K562 (cell line): Measurements from ENCODE around the gene SFSWAP. TPM values are rescaled to one million over a fixed set of nuclear protein-coding genes. Genes with fewer than 3 reads are reported as not detected.

Source experiments
- ATAC-seq: fragments of 200-7000 bp; cut with Tn5 transposase; 3 replicates; pipeline ENCODE4 v1.9.1; 2020; ENCODE audit warnings: moderate library complexity
- BruUV-seq: library from RNA; stranded (reverse); fragments of 400-500 nt; replicated peaks from 2 replicates; lab custom pipeline; 2021; lab: Mats Ljungman, UMichigan
- CTCF ChIA-PET: fragments of 300-600 bp; formaldehyde crosslinking; extraction: SDS; loops from one replicate; lab custom pipeline; 2021; ENCODE audit warnings: low intra/inter-chr PET ratio; lab: Yijun Ruan, JAX
- POLR2A ChIA-PET: fragments of 300-600, 350-650 bp; sonication (Branson Sonifier 250); formaldehyde crosslinking; extraction: SDS; loops from one replicate; lab custom pipeline; 2021; ENCODE audit warnings: antibody characterized with exemption, inconsistent platforms; lab: Yijun Ruan, JAX
- DNase-seq, 4 experiments: peaks; one replicate each; pipeline versions ENCODE4 v3.0.0 to v3.0.0-alpha.2; 2011 to 2018; ENCODE audit warnings: low spot score in 3 of 4, mixed read lengths in 3 of 4; ENCODE audit errors: extremely low read depth in 1 of 4
- FAIRE-seq: peaks from 2 replicates; lab custom pipeline; 2011; peaks lifted over from hg19 to GRCh38; lab: Jason Lieb, UNC
- H2AFZ ChIP-seq: 2 replicates; pipeline ENCODE4 v1.6.0; 2011; ENCODE audit warnings: low read depth, low read length, control low read depth, inconsistent platforms
- H3K27ac ChIP-seq: fragments of 200-600 bp; 3 replicates; pipeline ENCODE4 v1.8.0; 2011; ENCODE audit warnings: low read depth, mild to moderate bottlenecking, control low read depth, inconsistent platforms, low read length, moderate library complexity, mixed read lengths; ENCODE audit errors: extremely low read depth
- H3K27me3 ChIP-seq, 2 experiments: fragments of 300-600 bp in 1 of 2; 2 replicates in 1 of 2; 3 replicates in 1 of 2; pipeline versions ENCODE4 v1.6.0 to v1.8.0; 2011; ENCODE audit warnings: inconsistent platforms in 2 of 2, low read length in 2 of 2, mild to moderate bottlenecking in 1 of 2, mixed read lengths in 1 of 2, moderate library complexity in 1 of 2; ENCODE audit not compliant: control insufficient read depth in 2 of 2, insufficient read depth in 2 of 2
- H3K36me3 ChIP-seq: fragments of 300-600 bp; 3 replicates; pipeline ENCODE4 v1.8.0; 2011; ENCODE audit warnings: mild to moderate bottlenecking, low read length, inconsistent platforms; ENCODE audit not compliant: control insufficient read depth, insufficient read depth
- H3K4me1 ChIP-seq, 2 experiments: fragments of 200-600 bp in 1 of 2; replicated peaks in 1 of 2; 2 replicates in 1 of 2; 3 replicates in 1 of 2; pipeline versions ENCODE4 v1.5.1 to v1.8.0; 2011; ENCODE audit warnings: inconsistent platforms in 2 of 2, low read length in 2 of 2, mild to moderate bottlenecking in 1 of 2, mixed read lengths in 1 of 2, moderate library complexity in 1 of 2; ENCODE audit not compliant: control insufficient read depth in 2 of 2, insufficient read depth in 2 of 2
- H3K4me2 ChIP-seq: 2 replicates; pipeline ENCODE4 v1.6.1; 2011; ENCODE audit warnings: low read length, control low read depth, inconsistent platforms, mixed read lengths; ENCODE audit not compliant: insufficient read depth
- H3K4me3 ChIP-seq: fragments of 200-600 bp; sonication (generic), shearing (Covaris generic); 2 replicates; pipeline ENCODE4 v1.5.1; 2016; ENCODE audit warnings: control low read depth, inconsistent platforms
- H3K79me2 ChIP-seq: fragments of 200-600 bp; 3 replicates; pipeline ENCODE4 v1.8.0; 2011; ENCODE audit warnings: low read length, inconsistent platforms; ENCODE audit not compliant: control insufficient read depth, insufficient read depth
- H3K9ac ChIP-seq, 2 experiments: 2 replicates each; pipeline versions ENCODE4 v1.6.0 to v1.6.1; 2011; ENCODE audit warnings: low read depth in 2 of 2, low read length in 2 of 2, control low read depth in 1 of 2, inconsistent platforms in 1 of 2, mild to moderate bottlenecking in 1 of 2, mixed read lengths in 1 of 2; ENCODE audit not compliant: insufficient read depth in 1 of 2
- H3K9me1 ChIP-seq: one replicate; pipeline ENCODE4 v1.6.0; 2011; ENCODE audit warnings: inconsistent platforms, mild to moderate bottlenecking, low read length, moderate library complexity; ENCODE audit not compliant: control insufficient read depth, insufficient read depth
- H3K9me3 ChIP-seq: replicated peaks from 2 replicates; pipeline ENCODE4 v1.5.1; 2011; ENCODE audit warnings: low read depth, low read length, inconsistent platforms; ENCODE audit not compliant: control insufficient read depth, insufficient read depth
- H4K20me1 ChIP-seq: replicated peaks from 2 replicates; pipeline ENCODE4 v1.6.1; 2011; ENCODE audit warnings: low read length, inconsistent platforms, mixed read lengths; ENCODE audit not compliant: control insufficient read depth, insufficient read depth
- GTF2A2 ChIP-seq: IDR thresholded peaks from 2 replicates; pipeline ENCODE4 v1.6.1; 2016; ENCODE audit warnings: mild to moderate bottlenecking, missing genetic modification characterization, missing compliant biosample characterization
- HLTF ChIP-seq: fragments of 450-650 bp; IDR thresholded peaks from 2 replicates; pipeline ENCODE4 v1.6.1; 2016
- MTA3 ChIP-seq: fragments of 450-650 bp; formaldehyde crosslinking; IDR thresholded peaks from 2 replicates; pipeline ENCODE4 v1.6.1; 2017; ENCODE audit warnings: mild to moderate bottlenecking, borderline replicate concordance
- NKRF ChIP-seq: fragments of 450-650 bp; IDR thresholded peaks from 2 replicates; pipeline ENCODE4 v1.6.1; 2016; ENCODE audit warnings: borderline replicate concordance
- NR1H2 ChIP-seq: sonication (generic); formaldehyde crosslinking; IDR thresholded peaks from 2 replicates; pipeline ENCODE4 v1.4.0; 2020; ENCODE audit warnings: mild to moderate bottlenecking, missing genetic modification reagents
- POLR2G ChIP-seq: fragments of 200-400 bp; formaldehyde crosslinking; IDR thresholded peaks from 2 replicates; pipeline ENCODE4 v1.6.1; 2017; ENCODE audit warnings: low read depth, mild to moderate bottlenecking, antibody characterized with exemption, low read length, moderate library complexity
- SRSF1 ChIP-seq: fragments of 200-400 bp; formaldehyde crosslinking; IDR thresholded peaks from 2 replicates; pipeline ENCODE4 v1.6.1; 2017; ENCODE audit warnings: mild to moderate bottlenecking, low read depth, low read length, moderate library complexity
- STAT5B ChIP-seq: fragments of 250-450 bp; sonication (Bioruptor Pico); IDR thresholded peaks from 2 replicates; pipeline ENCODE4 v1.8.0; 2021; ENCODE audit warnings: mild to moderate bottlenecking, inconsistent platforms
- THRAP3 ChIP-seq: fragments of 450-650 bp; IDR thresholded peaks from 2 replicates; pipeline ENCODE4 v1.6.1; 2016; ENCODE audit warnings: mild to moderate bottlenecking, inconsistent platforms, borderline replicate concordance
- ZKSCAN1 ChIP-seq: fragments of 150-350 bp; IDR thresholded peaks from 2 replicates; pipeline ENCODE4 v1.6.1; 2016; ENCODE audit warnings: low read depth, low read length
- ZNF263 ChIP-seq: sonication (generic); formaldehyde crosslinking; IDR thresholded peaks from 2 replicates; pipeline ENCODE4 v1.8.0; 2022; ENCODE audit warnings: mild to moderate bottlenecking, missing genetic modification reagents, borderline replicate concordance
- ZNF695 ChIP-seq: fragments of 450-650 bp; formaldehyde crosslinking; IDR thresholded peaks from 2 replicates; pipeline ENCODE4 v1.4.0; 2020; ENCODE audit warnings: mild to moderate bottlenecking, moderate library complexity
- WGBS: fragments of 100-300 bp; shearing (Covaris generic); methylation state at CpG from one replicate; pipeline ENCODE4 v1.1.6; 2016; ENCODE audit warnings: low coverage, mixed read lengths; ENCODE audit not compliant: insufficient coverage; ENCODE audit errors: missing lambda C conversion rate; 5-methylcytosine and 5-hydroxymethylcytosine counted together
- in situ Hi-C: fragments of 300-500 bp; cut with MboI; formaldehyde crosslinking; loops from 4 replicates; pipeline ENCODE4 v1.15.0; 2018; ENCODE audit warnings: inconsistent platforms, mixed read lengths
- intact Hi-C: fragments of 100-400 bp; cut with micrococcal nuclease; formaldehyde crosslinking; loops from 2 replicates; pipeline ENCODE4 v1.14.2; 2022
- polyA plus RNA-seq, 8 experiments: library from polyadenylated mRNA; depleted of rRNA in 4 of 8; stranded (reverse) in 5 of 8; unstranded in 3 of 8; fragments of >200 nt; fragmentation: Nextera tagmentation in 2 of 8; fragmentation: Illumina TruSeq in 1 of 8; extraction: Ambion mirVana in 2 of 8; extraction: Trizol in 1 of 8; gene quantifications; 2 replicates each; pipeline versions ENCODE4 v1.2.1 to v1.2.3, GENCODE V29; 2011 to 2014; ENCODE audit warnings: inconsistent platforms in 1 of 8, missing spikeins in 1 of 8
- total RNA-seq, 7 experiments: library from RNA; depleted of rRNA in 6 of 7; stranded (reverse); fragments of >200 nt in 6 of 7; fragmentation: Illumina TruSeq in 2 of 7; extraction: Trizol in 2 of 7; gene quantifications; 2 replicates each; pipeline versions ENCODE4 v1.2.1 to v1.2.3, GENCODE V29; 2011 to 2021; ENCODE audit warnings: low replicate concordance in 1 of 7
- TF ChIP-seq, protein P1 (sequence below), 2 experiments: fragments of 450-650 bp; IDR thresholded peaks; 2 replicates each; pipeline ENCODE4 v1.6.1; 2018; ENCODE audit warnings: mild to moderate bottlenecking in 2 of 2, low read depth in 1 of 2; ENCODE audit not compliant: partially characterized antibody in 2 of 2

Gene SFSWAP
- total and polyA plus RNA-seq, 9 of the 15 experiments (the other 6 are each of a cell fraction or from before 2014, with no cell fraction given), result 2.4 to 60.4 (median 32.6) TPM

DNA sequence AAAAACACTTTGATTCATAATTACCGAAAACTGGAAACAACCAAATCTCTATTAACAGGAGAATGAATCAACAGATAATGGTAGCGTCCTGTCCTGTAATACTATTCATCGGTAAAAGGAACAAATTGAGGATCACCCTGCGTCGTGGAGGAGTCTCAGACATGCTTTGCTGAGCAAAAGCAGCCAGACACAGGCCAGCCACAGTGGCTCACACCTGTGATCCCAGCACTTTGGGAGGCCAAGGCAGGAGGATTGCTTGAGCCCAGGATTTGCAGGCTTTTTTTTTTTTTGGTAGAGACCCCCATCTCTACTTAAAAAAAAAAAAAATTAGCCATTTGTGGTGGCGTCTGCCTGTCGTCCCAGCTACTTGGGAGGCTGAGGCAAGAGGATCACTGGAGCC lies 83.2 kb downstream of the SFSWAP start:
- Histone ChIP-seq H3K9ac (no peak overlapping the region), H2AFZ (no peak overlapping the region), H3K9me1 (peaks cover 4% of the 10 kb centered on the region), H3K4me1 (no peaks in the 10 kb centered on the region), H3K79me2 (no peaks in the 10 kb centered on the region), H3K27ac (no peak overlapping the region), H3K9me3 (no peaks in the 10 kb centered on the region), H3K36me3 (peaks cover 84% of the 10 kb centered on the region), H3K27me3 (no peaks in the 10 kb centered on the region), H3K4me2 (no peak overlapping the region), H4K20me1 (0 out of 2 replicates have a peak, but pooled peaks cover 4% of the 10 kb centered on the region), H3K4me3 (no peak overlapping the region)
- TF ChIP-seq, protein P1, sequence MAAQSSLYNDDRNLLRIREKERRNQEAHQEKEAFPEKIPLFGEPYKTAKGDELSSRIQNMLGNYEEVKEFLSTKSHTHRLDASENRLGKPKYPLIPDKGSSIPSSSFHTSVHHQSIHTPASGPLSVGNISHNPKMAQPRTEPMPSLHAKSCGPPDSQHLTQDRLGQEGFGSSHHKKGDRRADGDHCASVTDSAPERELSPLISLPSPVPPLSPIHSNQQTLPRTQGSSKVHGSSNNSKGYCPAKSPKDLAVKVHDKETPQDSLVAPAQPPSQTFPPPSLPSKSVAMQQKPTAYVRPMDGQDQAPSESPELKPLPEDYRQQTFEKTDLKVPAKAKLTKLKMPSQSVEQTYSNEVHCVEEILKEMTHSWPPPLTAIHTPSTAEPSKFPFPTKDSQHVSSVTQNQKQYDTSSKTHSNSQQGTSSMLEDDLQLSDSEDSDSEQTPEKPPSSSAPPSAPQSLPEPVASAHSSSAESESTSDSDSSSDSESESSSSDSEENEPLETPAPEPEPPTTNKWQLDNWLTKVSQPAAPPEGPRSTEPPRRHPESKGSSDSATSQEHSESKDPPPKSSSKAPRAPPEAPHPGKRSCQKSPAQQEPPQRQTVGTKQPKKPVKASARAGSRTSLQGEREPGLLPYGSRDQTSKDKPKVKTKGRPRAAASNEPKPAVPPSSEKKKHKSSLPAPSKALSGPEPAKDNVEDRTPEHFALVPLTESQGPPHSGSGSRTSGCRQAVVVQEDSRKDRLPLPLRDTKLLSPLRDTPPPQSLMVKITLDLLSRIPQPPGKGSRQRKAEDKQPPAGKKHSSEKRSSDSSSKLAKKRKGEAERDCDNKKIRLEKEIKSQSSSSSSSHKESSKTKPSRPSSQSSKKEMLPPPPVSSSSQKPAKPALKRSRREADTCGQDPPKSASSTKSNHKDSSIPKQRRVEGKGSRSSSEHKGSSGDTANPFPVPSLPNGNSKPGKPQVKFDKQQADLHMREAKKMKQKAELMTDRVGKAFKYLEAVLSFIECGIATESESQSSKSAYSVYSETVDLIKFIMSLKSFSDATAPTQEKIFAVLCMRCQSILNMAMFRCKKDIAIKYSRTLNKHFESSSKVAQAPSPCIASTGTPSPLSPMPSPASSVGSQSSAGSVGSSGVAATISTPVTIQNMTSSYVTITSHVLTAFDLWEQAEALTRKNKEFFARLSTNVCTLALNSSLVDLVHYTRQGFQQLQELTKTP (IDR thresholded peaks at IDR 0.05; ENCODE audit: low read depth in 1 of 2, partially characterized antibody in 2 of 2), result no peak
- TF ChIP-seq THRAP3 (no peak), HLTF (no peak), NR1H2 (CRISPR knock-in tag) (no peak), GTF2A2 (no peak), SRSF1 (no peak), POLR2G (no peak), STAT5B (CRISPR knock-in tag) (no peak), ZKSCAN1 (no peak), ZNF695 (no peak), NKRF (no peak), ZNF263 (CRISPR knock-in tag) (no peak), MTA3 (no peak)
- no TSS peak for BruUV-seq
- ATAC-seq, result no peak
- intact Hi-C loops (no loop called here), in situ Hi-C loops (no loop called here)
- DNase-seq, result no peak
- 94% methylated on average over 6 of the region's 7 CpGs for WGBS
- ChIA-PET CTCF (no interaction called here), POLR2A (interaction anchor here (1.9 kb wide), 1 partner anchor 12 kb away, joined by 4 read pairs; no protein-coding TSS in a partner anchor)
- FAIRE-seq, result no peak
